ENCODE data around the gene WASF3.

GRCh38 chr13:26664876-26665275, 107.4 kb downstream of the WASF3 start:
- TF ChIP-seq, protein P1, sequence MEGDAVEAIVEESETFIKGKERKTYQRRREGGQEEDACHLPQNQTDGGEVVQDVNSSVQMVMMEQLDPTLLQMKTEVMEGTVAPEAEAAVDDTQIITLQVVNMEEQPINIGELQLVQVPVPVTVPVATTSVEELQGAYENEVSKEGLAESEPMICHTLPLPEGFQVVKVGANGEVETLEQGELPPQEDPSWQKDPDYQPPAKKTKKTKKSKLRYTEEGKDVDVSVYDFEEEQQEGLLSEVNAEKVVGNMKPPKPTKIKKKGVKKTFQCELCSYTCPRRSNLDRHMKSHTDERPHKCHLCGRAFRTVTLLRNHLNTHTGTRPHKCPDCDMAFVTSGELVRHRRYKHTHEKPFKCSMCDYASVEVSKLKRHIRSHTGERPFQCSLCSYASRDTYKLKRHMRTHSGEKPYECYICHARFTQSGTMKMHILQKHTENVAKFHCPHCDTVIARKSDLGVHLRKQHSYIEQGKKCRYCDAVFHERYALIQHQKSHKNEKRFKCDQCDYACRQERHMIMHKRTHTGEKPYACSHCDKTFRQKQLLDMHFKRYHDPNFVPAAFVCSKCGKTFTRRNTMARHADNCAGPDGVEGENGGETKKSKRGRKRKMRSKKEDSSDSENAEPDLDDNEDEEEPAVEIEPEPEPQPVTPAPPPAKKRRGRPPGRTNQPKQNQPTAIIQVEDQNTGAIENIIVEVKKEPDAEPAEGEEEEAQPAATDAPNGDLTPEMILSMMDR (IDR thresholded peaks at IDR 0.05), result no peak
- no peak for TF ChIP-seq POLR2A (IDR thresholded peaks at IDR 0.05)
